ENCODE measurements around the gene ABLIM3. TPM values are rescaled to one million over a fixed set of nuclear protein-coding genes. Genes with fewer than 3 reads are reported as not detected.

Gene ABLIM3
- total and polyA plus RNA-seq, 2 of the 8 experiments (the other 6 are each of a cell fraction or from before 2014, with no cell fraction given) = 0.36 to 0.56 TPM

GRCh38 chr5:149216496-149216895 lies 75.2 kb downstream of the ABLIM3 start:
- no peak overlapping the region for H2BK15ac ChIP-seq (ENCODE audit: low read length)
- H3K23me2 ChIP-seq (ENCODE audit: low read depth, low read length) = no peaks in the 10 kb centered on the region
- WGBS, 2 experiments (ENCODE audit: extremely low coverage in 1 of 2, insufficient coverage in 1 of 2, insufficient read length in 1 of 2, insufficient replicate concordance in 2 of 2, low coverage in 1 of 2, low lambda C conversion rate in 2 of 2, missing lambda C conversion rate in 1 of 2) = 95% methylated on average over 2 of the region's 2 CpGs; no CpG with 5 or more reads in 1 of the 2 experiments
- FAIRE-seq = no peak
- no peak for DNase-seq (ENCODE audit: low read depth in 1 of 2, low spot score in 2 of 2)
- H2AK5ac ChIP-seq (ENCODE audit: low read depth, low read length) = no peak overlapping the region
- no peaks in the 10 kb centered on the region; a peak in 1 of 7 replicates for H3K27me3 ChIP-seq (replicated peaks in 1 of 4; ENCODE audit: control insufficient read depth in 3 of 4, extremely low read depth in 1 of 4, insufficient read depth in 3 of 4, low read length in 3 of 4)
- no peak overlapping the region for H3K18ac ChIP-seq (ENCODE audit: extremely low read depth, low read length)
- no peaks in the 10 kb centered on the region for H3K79me1 ChIP-seq (ENCODE audit: low read depth, low read length)
- H3K9me3 ChIP-seq (ENCODE audit: insufficient read depth in 2 of 2, low read depth in 1 of 2, low read length in 1 of 2) = no peaks in the 10 kb centered on the region
- no peak for TF ChIP-seq GABPA (IDR thresholded peaks at IDR 0.05; ENCODE audit: borderline replicate concordance, insufficient read depth, low read length)
- TF ChIP-seq EGR1 (IDR thresholded peaks at IDR 0.05; ENCODE audit: borderline replicate concordance, low read depth, low read length) = no peak
- TF ChIP-seq ZNF274 (IDR thresholded peaks at IDR 0.05; ENCODE audit: borderline replicate concordance, extremely low read depth, low read length) = no peak
- TF ChIP-seq JUN (IDR thresholded peaks at IDR 0.05; ENCODE audit: low read depth, low read length) = no peak
- TF ChIP-seq SP1 (IDR thresholded peaks at IDR 0.05; ENCODE audit: low read depth, low read length) = no peak
- no peak for TF ChIP-seq SIRT6 (IDR thresholded peaks at IDR 0.05; ENCODE audit: low read length)
- TF ChIP-seq NANOG (IDR thresholded peaks at IDR 0.05; ENCODE audit: insufficient read depth, low read depth, low read length, poor library complexity, severe bottlenecking) = no peak
- TF ChIP-seq GTF2F1 (IDR thresholded peaks at IDR 0.05; ENCODE audit: borderline replicate concordance, low read depth, low read length) = no peak
- no peak for TF ChIP-seq SP2 (IDR thresholded peaks at IDR 0.05; ENCODE audit: low read length)
- no peak for TF ChIP-seq KDM5A (IDR thresholded peaks at IDR 0.05; ENCODE audit: low read length)
- CTCF ChIA-PET (ENCODE audit: partially characterized antibody) = interaction anchor here (0.8 to 9.7 kb wide), 6 partner anchors 12 to 91 kb away, joined by 3 to 70 read pairs (median 5); partner anchors contain the start of gene ABLIM3
- no peak overlapping the region for H4K8ac ChIP-seq (ENCODE audit: extremely low read depth, insufficient read depth, low read length)
- H2BK120ac ChIP-seq (replicated peaks; ENCODE audit: low read depth, low read length) = no peak overlapping the region
- no peak overlapping the region for H4K5ac ChIP-seq (ENCODE audit: insufficient read length, low read depth, low read length)
- H2BK5ac ChIP-seq (ENCODE audit: low read depth, low read length) = no peak overlapping the region
- no peak overlapping the region for H4K91ac ChIP-seq (replicated peaks; ENCODE audit: insufficient read length, low read length)
- H4K20me1 ChIP-seq (replicated peaks in 1 of 2; ENCODE audit: control insufficient read depth in 1 of 2, insufficient read depth in 2 of 2, low read length in 2 of 2) = no peaks in the 10 kb centered on the region
- H3K4me3 ChIP-seq (ENCODE audit: extremely low read depth in 1 of 4, insufficient read depth in 2 of 4, low read depth in 3 of 4, low read length in 4 of 4) = no peak overlapping the region
- H3K4ac ChIP-seq (replicated peaks; ENCODE audit: insufficient read length, low read depth, low read length) = no peak overlapping the region
- no peak overlapping the region for H3K27ac ChIP-seq (ENCODE audit: low read depth, low read length)
- no peak overlapping the region for H3K9ac ChIP-seq (replicated peaks in 1 of 4; ENCODE audit: extremely low read depth in 1 of 4, low read depth in 3 of 4, low read length in 3 of 4)
- no peak overlapping the region for H3K4me2 ChIP-seq (ENCODE audit: insufficient read depth in 1 of 2, low read depth in 2 of 2, low read length in 2 of 2)
- H2BK12ac ChIP-seq (ENCODE audit: low read depth, low read length) = no peak overlapping the region
- POLR2A ChIA-PET (ENCODE audit: partially characterized antibody) = no interaction called here
- no peak overlapping the region for H3K23ac ChIP-seq (ENCODE audit: insufficient read length)
- no peak overlapping the region for H3K56ac ChIP-seq (replicated peaks; ENCODE audit: insufficient read length, low read depth, low read length)
- H3K14ac ChIP-seq (ENCODE audit: insufficient read length) = no peak overlapping the region
- H2BK20ac ChIP-seq (ENCODE audit: low read length) = no peak overlapping the region
- H3K36me3 ChIP-seq (ENCODE audit: control insufficient read depth in 2 of 4, insufficient read depth in 4 of 4, low read length in 3 of 4) = no peaks in the 10 kb centered on the region
- no peaks in the 10 kb centered on the region for H3K4me1 ChIP-seq (replicated peaks in 1 of 4; ENCODE audit: control insufficient read depth in 3 of 4, insufficient read depth in 4 of 4, low read length in 3 of 4)
- no peak overlapping the region for H2AFZ ChIP-seq (ENCODE audit: low read length)
- H3K79me2 ChIP-seq (ENCODE audit: control insufficient read depth in 1 of 2, insufficient read depth in 2 of 2, low read length in 2 of 2) = no peaks in the 10 kb centered on the region
